Anterior cingulate cortex (tissue), 58 donors: ENCODE results near the gene FOXO3.

Experiments used
- DNase-seq, 58 donors: peaks; one replicate each; lab custom pipeline; 2025; lab: John Stamatoyannopoulos, UW

Gene FOXO3

DNA sequence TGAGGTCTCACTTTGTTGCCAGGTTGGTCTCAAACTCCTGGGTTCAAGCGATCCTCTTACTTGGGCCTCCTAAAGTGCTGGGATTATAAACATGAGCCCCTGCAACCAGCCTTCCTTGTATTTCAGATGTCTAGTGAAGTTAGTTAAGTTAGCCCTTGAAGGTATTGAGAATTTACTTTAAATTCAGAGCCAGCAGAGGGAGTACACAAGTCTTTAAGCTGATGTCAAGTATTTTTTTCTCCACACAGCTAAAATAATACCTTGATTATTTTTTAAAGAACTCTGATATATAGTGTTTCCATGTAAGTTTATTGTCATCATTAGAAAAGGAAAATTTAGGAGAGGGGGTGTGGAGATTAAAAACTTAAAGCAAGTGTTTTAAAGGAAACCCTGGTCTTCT lies 9.8 kb downstream of the FOXO3 start:
- DNase-seq, result no peak

DNA sequence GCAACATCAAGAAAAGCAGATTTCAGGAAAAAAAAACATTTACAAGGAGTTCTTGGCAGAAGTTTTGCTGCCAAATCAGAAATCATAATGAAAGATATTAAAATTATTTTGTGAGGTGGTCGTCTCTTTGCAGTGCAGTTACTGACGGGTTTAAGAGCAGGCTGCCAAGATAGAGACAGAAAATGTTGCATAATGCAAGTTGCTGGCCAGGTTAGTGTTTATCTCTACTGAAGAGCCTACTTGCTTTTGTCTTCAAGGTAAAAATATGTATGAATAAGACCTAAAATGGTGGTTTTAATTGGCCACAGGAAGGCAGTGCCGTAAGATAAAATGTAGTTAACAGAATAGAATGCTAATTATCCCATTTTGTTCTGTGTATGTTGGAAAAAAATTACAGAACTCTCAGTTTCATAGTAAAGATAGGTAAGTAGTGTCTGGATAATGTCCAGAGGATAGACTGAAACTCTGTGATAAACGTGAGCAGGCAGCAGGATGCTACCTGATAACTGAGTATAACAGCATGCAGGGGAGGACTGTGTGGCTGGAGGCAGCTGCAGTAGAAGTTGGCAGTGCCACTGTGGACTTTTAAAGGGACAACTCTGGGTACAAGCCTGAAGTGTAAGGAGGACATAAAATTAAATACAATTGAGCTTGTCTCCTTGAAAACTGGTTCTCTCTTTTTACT lies 13.9 kb downstream of the FOXO3 start:
- no peak for DNase-seq

DNA sequence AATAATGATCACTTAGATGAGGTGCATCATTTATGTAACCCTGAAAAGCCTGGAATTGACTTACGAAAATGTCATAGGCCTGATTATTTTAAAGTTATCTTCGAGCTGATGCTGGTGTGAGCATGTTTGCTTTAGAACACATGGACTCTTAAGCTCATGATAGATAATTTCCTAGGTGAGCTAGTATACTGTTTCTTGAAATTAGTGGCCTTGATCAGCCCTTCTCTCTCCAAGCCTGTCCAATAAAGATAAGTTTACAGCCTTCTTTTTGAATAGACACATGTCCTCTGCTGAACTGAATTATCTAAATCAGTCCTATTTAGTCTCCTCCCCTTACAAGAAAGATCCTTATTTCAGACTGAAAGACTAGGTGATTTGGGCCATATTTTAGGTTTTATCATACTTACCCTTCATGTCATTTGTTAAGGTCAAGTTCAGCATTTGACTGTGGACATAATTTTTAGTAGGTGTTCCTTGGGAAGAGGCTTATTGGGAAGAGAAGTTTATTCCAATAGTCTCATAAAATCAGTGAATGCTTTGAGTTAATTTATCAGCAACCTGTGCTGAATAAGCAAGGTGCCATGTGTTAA lies 15.3 kb downstream of the FOXO3 start:
- no peak for DNase-seq

DNA sequence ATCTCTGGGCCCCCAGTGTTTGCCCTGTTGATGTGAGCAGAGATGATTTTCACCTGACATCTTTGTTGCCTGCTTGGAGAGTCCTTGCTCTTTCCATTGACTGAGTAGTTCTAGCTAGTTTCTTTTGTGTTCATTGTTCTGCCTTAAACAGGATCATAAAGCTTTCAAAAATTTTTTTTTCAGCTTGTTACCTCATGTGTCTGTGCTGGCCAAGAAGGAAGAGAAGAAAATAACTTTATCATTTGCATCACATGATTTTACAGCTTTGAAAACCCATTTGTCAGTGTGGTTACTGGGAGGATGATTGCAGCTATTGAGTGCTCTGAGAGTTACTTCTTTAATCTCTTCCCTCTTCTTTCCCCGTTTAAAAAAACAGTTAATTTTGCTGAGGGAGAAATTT lies 16.0 kb downstream of the FOXO3 start:
- DNase-seq, result no peak

DNA sequence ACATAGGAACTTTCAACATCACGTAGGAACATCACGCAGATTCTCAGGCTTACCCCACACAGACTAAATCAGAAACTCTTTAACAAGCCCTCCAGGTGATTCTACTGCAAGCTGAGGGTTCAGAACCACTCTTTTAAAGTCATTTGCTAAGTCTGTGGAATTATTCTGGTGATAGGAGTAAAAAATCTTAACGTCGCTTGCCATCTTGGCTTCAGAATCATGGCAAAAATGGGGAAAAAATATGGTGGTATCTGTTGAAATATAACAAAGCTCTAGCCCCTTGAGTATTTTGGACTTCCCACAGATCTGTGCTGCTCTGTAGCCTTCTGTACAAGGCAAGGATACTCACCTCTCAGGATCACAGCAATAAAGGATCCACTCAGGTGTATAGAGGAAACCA lies 17.4 kb downstream of the FOXO3 start:
- DNase-seq, result no peak

DNA sequence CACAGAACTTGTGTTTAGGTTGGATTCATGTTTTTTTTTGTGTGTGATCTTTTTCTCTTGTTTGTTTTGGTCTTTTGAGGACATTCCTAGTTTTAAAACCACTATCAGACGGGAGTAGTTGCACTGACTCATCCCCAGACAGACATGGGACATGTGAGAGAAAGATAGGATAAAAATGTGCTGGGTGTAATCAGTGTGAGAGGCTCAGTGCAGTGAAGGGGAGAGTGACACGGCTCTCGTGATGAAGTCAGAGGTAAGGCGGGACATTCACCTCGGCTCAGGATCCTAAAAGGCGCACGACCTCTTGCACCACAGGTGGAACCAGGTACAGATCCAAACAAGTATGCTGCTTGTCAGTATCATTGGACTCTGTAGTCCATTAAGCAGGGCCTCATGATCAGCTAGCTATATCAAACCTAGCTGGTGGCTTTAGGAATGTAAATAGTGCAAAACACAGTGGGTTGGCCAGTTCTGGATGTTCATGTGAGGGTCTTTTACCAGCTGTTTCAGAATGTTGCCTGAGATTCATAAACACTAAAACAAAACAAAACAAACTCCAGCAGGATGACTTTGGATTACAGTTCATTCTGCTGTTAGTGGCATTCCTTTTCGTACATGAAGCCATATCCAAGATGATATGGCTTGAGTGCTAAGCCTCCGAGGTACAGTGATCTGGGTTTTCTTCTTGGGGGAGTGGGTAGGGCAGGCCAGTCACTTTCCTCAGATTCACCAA lies 18.0 kb downstream of the FOXO3 start:
- DNase-seq, result no peak

DNA sequence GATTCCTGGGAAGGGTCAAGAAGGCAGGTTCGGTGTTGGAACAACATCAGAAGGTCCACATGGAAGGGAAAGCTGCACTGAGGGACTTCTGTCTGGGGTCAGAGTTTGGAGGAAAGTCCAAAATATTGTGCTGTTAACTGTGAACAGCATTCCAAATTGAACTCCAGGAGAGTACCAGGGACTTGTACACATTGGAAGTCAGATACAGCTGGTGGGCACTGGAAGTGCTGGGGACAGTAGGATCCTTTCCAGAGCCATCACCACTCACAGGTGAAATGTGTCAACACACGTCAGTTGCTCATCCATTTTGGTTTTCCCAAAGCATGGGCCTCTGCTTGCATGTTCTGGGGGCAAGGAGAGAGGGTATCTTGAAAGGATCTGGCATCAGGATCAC lies 18.6 kb downstream of the FOXO3 start:
- no peak for DNase-seq

DNA sequence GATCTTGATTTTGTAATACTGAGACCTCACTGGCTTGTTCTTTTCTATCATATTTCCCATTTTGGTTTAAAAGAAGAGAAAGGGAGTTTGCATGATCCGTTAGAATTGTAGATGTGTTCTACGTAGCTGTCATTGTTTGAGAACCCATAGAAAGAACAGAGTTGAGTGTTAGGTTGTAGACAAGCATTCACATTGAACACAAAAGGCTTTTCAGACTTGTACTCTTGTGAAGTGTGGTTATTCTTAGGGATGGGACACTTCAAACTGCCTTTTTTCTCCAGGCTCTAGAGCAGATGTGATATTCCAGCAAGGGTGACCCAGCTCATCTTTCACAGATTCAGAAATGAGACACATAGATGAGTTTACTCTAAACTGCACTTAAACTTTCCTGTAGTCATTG lies 19.9 kb downstream of the FOXO3 start:
- DNase-seq, result no peak

DNA sequence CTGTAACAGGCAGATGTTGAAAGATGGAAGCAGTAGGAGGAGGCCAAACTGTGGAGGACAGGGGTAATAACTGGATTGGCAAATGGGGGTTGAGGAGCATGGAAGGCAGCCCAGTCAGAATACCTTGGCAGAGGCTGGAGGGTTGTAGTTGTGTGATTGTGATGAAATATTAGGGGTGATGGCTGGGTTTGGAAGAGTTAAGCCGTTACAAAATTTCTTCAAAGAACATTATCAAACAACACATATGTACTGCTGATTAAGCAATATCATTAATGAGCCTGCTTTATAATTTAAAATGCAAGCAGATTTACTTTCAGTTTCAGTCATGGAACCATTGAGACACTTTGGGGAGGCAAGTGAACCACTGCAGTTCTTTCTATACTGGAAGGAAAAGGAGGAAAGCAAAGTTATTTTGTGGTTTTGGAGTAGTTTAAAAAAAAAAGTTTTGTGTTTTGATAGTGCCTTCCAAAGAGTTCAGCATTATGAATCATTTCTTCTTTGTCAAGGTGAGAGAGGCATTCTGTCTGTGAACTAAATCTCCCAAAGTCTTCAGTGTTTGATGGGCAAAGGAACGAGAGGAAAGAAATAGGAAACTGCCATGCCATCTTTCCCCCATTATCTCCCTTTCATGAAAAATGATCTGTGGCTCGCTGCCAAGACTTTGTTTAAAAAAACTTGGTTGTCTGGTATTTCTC lies 20.7 kb downstream of the FOXO3 start:
- DNase-seq, result no peak

DNA sequence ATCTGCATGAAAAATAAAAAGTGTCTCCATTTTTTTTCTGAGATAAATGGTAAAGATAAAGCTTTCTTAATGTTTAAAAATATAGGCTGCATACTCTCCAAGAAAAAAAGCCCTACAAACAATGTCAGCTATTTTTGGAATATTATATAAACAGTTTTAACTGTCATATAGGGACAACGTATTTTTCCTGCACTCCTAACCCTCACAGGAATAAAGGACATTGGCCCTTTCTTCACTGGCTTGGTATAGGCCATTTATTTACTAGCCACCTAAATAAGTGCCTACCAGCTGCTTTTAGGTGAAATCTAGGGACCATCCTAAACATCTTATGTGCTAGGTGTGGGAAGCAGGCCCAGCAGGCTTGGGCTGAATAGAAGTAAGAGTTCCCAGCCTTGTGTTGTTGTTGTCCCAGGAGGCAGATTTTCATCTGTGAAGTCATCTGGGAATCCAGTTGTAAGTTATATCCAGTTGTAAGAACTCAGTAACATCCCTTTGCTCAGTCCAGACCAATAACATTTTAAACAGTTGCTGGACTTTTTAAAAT lies 21.3 kb downstream of the FOXO3 start:
- no peak for DNase-seq

DNA sequence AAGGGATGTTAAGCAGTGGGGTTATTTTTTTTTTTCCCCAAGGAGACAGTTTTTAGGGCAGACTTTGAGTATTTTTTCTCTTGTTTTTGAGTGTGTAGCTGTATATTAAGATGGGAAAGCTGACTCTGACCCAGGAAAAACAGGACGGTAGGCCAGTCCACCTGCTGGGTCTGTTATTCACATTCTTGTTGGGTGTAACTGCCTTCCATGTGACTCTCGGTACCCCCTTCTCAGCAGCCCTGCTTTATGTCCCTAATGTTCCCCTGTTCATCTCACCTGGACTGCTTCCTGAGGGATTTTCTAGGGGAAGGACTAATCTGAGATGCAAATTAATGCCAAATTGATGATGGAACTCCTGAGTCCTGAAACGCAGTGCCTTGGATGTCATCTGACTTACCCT lies 21.9 kb downstream of the FOXO3 start:
- no peak for DNase-seq

DNA sequence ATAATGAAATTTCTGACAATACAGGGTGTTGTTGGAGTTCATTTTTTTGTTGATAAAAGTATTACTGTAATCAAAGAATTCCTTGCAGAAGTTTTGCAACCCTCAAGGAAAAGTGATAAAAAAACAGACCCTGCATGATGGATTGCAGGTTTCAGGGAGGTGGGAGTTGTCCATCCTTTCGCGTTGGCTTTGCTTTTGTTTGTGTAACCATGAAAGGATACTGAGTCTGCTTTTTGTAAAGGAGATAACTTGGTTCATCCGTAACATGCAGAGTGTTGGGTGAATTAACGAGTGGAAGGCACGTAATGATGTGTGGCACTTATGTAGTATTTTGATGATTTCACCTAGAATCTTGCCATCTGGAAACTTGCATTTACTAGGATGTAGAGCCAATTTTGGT lies 23.6 kb downstream of the FOXO3 start:
- DNase-seq, result no peak

DNA sequence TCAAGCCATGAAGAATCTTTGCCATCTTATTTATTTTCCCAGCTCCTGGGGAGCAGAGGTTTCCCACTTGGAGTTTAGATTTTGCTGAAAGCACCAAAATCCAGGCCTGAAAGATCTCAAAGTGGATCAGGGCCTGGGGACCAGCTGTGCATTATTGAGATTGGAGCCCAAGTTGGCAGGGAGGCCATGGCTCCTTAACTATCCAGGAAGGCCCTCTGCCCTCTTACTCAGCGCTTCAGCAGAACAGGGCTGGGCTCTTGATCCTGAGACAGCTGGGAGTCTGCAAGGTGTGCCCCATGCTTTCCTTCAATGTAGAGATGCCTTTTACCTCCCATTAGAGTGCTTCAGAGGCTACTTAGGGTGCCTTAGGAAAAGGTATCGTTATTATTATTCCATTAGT lies 24.6 kb downstream of the FOXO3 start:
- DNase-seq, result no peak

DNA sequence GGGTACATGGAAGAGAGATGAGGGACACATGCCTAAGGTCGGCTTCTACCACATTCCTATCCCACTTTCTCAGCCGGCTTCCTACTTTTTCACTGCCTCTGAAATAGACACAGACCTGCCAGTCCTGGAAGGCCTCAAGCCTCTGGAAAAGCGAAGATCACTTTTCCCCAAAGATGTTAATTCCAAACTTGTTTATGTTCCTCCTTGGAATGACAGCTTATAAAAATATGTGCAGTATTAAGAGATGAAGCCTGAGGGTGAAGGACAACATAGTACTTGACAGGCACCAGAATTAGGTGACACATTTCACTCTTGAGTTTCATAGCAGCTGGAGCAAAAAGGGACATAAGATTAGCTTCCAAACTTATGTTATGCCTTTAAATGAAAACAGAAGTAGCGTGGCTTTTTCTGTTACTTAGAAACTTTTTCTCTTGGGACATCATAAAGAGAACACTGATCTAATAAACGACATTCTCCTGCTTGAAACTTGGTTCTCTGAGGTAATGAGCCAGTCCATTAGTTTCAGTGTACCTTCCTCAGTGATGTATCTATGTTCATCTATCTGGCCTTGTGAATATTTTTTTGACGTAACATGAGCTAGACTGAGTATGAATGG lies 25.3 kb downstream of the FOXO3 start:
- no peak for DNase-seq

DNA sequence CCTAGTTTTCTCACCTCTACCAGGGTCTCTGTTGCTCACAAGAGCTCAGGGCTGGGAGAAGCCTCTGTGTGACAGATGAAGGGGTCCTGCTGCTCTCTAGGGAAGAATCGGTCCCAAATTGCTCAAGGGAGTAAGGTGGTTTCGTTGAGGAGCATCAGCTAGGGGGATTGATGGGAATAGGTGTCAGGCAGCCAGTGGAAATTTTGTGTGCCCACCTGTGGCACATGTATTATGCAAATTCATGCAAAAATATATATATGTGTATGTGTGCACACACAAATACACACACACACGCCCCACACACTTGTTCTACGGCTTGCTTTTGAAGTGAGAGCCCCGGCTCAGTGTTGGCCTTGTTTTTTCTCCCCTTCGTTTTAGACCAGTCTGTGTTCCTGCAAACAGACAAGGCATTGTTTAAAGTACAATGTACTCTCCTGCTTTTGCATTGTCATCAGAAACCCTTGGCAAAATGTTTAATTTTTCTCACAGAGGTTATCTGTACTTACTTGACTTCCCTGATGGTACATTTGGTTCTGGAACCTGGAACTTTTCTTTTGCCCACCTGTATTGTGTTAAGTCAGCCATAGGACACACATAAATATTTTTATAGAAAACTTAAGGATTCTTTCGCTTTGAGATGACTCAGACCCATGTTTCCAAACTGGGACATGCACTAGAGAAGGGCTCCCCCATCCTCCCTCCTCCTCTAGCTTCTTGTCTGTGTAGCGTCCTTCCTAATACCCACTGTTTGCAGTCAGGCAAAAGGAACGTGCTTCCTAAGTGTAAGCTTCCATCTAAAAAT lies 26.7 kb downstream of the FOXO3 start:
- DNase-seq, result peak in 21 of 58 donors; percentile 10 to 81 (median 35)

DNA sequence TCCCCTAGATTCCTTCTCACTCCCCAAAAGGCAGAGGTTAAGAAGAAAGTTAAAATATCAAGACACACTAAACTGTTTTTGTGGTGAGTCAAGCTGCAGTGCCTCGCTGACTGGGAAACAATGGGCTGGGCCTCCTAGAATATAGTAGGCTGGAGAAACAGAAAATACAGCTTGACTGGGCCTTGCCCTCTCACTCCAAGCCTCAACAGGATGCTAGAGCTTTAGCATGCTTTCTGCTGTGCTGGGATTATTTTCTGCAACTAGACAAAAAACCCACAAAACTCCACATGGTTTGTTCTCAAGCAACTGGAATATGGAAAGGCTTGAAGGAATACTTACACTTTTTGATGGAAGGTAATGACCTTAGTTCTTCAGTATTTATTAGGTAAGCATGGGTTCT lies 27.9 kb downstream of the FOXO3 start:
- DNase-seq, result peak in 3 of 58 donors; percentile 20 to 31 (median 20)

DNA sequence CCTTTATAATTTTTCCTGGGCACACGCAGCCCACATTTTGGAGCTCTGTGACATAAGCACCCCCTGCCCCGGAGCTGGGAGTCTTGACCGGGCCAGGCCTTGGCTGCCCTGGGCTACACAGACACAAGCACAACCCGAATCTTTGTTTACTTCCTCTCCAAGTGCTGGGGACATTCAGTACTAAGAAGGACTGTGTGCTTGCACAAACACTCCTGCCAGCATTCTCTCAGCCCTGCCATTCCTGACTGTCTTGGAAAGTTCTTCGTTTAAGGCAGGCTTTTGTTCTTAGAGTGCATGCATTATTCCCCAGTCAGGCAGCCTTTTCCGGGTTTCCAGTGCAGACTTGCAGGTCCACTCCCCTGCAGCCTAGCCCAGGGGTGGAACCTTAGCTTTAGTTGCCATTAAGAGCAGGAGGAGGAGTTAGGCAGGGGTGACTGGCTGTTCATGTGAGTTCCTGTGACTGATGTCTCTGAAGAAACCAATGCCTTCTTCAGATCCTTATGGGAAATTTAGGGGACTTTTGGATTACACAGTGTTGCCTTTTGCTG lies 28.6 kb downstream of the FOXO3 start:
- peak in 53 of 58 donors; percentile 8 to 92 (median 53) for DNase-seq

DNA sequence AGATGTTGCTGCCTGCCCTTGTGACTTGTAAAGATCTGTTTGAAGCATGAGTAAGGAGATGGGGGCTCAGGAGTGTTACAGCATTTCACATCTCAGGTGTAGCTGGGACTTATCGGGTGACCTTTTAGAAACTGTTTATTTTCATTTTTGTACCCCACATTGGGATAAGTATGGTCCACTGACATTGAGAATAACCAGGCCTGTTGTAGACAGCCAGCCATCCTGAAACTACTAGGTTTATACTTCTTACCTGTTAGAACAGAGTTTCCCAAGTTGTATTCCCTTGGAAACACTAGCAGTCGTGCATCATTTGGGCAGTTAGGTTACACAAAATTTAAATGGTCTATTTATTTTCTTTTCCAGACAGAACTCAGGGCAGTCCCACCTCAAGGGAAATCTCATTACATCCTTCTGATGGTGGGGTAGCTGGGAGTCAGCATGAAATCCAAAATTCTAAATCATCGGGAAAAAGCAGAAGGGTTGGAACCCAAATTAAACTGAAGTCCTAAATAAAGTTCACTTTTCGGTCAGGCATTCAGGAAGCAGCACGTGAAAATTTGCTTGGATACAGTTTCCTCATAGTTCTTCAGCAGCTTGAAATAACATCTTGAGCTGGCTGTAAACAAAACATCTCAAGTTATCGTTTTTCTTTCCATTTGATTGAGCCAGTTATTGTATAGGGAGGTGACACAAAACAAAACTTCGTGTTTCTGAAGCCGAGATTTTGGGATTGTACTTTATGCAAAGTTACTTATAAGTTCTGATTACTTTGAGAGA lies 30.5 kb downstream of the FOXO3 start:
- DNase-seq, result no peak
